NCI-H510A (cell line): ENCODE measurements around the gene VAMP1.
A peak's percentile ranks its signal among the peaks of the same experiment; 100 is the strongest.
"Not testable (repeated sequence)": the region's sequence is repeated elsewhere in the genome, so short reads cannot be mapped to it uniquely, and the experiment has no call there.

ENCODE experiments used
- DNase-seq: peaks from one replicate; lab custom pipeline; 2025; lab: John Stamatoyannopoulos, UW

Gene VAMP1

GRCh38 chr12:6470375-6471163 lies at the start of gene VAMP1:
Gene VAMP1 (minus strand): TSS chr12:6470677. CDS start chr12:6470531, 146 bp downstream.
- peak; percentile 98 for DNase-seq

- no peak for DNase-seq
Measured at GRCh38 chr12:6520186-6520585, 49.7 kb upstream of the VAMP1 start.

GRCh38 chr12:6508087-6508486 lies 37.6 kb upstream of the VAMP1 start:
- no peak for DNase-seq

- no peak for DNase-seq
Measured at GRCh38 chr12:6507102-6507998, 36.9 kb upstream of the VAMP1 start.

- DNase-seq = no peak
Measured at GRCh38 chr12:6500466-6500865, 30.0 kb upstream of the VAMP1 start.

GRCh38 chr12:6497291-6497690 lies 26.8 kb upstream of the VAMP1 start:
- not testable (repeated sequence) for DNase-seq

- no peak for DNase-seq
Measured at GRCh38 chr12:6494968-6495367, 24.5 kb upstream of the VAMP1 start.

GRCh38 chr12:6494258-6494743 lies 23.8 kb upstream of the VAMP1 start:
- no peak for DNase-seq

GRCh38 chr12:6493497-6494257 lies 23.2 kb upstream of the VAMP1 start, which contains the start of gene NCAPD2:
Gene NCAPD2 (plus strand): TSS chr12:6494102. CDS start chr12:6495099, 997 bp downstream.
- peak; percentile 79 for DNase-seq

GRCh38 chr12:6492838-6493496 lies 22.5 kb upstream of the VAMP1 start, which contains the start of gene MRPL51:
Gene MRPL51 (minus strand): TSS chr12:6493262. CDS start chr12:6493136, 126 bp downstream.
- peak; percentile 86 for DNase-seq

- DNase-seq = not testable (repeated sequence)
Measured at GRCh38 chr12:6490673-6491072, 20.2 kb upstream of the VAMP1 start.

- no peak for DNase-seq
Measured at GRCh38 chr12:6489449-6489848, 19.0 kb upstream of the VAMP1 start.

- no peak for DNase-seq
Measured at GRCh38 chr12:6488240-6488639, 17.8 kb upstream of the VAMP1 start.

GRCh38 chr12:6478416-6478815 lies 7.9 kb upstream of the VAMP1 start:
- no peak for DNase-seq

GRCh38 chr12:6477601-6478377 lies 7.3 kb upstream of the VAMP1 start:
- DNase-seq = peak; percentile 15

GRCh38 chr12:6476489-6476888 lies 6.0 kb upstream of the VAMP1 start:
- DNase-seq = no peak

- not testable (repeated sequence) for DNase-seq
Measured at GRCh38 chr12:6475233-6475975, 4.9 kb upstream of the VAMP1 start.

GRCh38 chr12:6472491-6472890 lies 2.0 kb upstream of the VAMP1 start:
- no peak for DNase-seq

GRCh38 chr12:6471989-6472360 lies 1.5 kb upstream of the VAMP1 start:
- no peak for DNase-seq
